DMS 273 (cell line): ENCODE results near the gene COBL.
A peak's percentile ranks its signal among the peaks of the same experiment; 100 is the strongest.

Experiments
- DNase-seq: peaks from one replicate; lab custom pipeline; 2025; ENCODE audit not compliant: unreplicated experiment; lab: John Stamatoyannopoulos, UW

COBL gene

GRCh38 chr7:51256209-51256781, 60.3 kb downstream of the COBL start:
- DNase-seq: no peak

GRCh38 chr7:51255536-51256208, 60.9 kb downstream of the COBL start:
- DNase-seq: no peak

- no peak for DNase-seq
Measured at GRCh38 chr7:51255036-51255435, 61.6 kb downstream of the COBL start.

GRCh38 chr7:51253157-51253556, 63.5 kb downstream of the COBL start:
- peak; percentile 53 for DNase-seq

- peak; percentile 14 for DNase-seq
Measured at GRCh38 chr7:51251290-51251689, 65.3 kb downstream of the COBL start.

GRCh38 chr7:51250512-51250911, 66.1 kb downstream of the COBL start:
- no peak for DNase-seq

GRCh38 chr7:51249991-51250390, 66.6 kb downstream of the COBL start:
- DNase-seq: no peak

- no peak for DNase-seq
Measured at GRCh38 chr7:51249187-51249945, 67.2 kb downstream of the COBL start.

GRCh38 chr7:51246258-51247245, 70.1 kb downstream of the COBL start:
- DNase-seq: peak; percentile 82

- DNase-seq: no peak
Measured at GRCh38 chr7:51244885-51245284, 71.7 kb downstream of the COBL start.

GRCh38 chr7:51244053-51244452, 72.6 kb downstream of the COBL start:
- no peak for DNase-seq

GRCh38 chr7:51243631-51244030, 73.0 kb downstream of the COBL start:
- DNase-seq: no peak

- DNase-seq: no peak
Measured at GRCh38 chr7:51242881-51243518, 73.6 kb downstream of the COBL start.

- DNase-seq: peak; percentile 52
Measured at GRCh38 chr7:51242007-51242691, 74.5 kb downstream of the COBL start.

- DNase-seq: peak; percentile 28
Measured at GRCh38 chr7:51240868-51241267, 75.7 kb downstream of the COBL start.

- DNase-seq: no peak
Measured at GRCh38 chr7:51239691-51240090, 76.9 kb downstream of the COBL start.

- DNase-seq: no peak
Measured at GRCh38 chr7:51238981-51239495, 77.6 kb downstream of the COBL start.

GRCh38 chr7:51237446-51238133, 79.0 kb downstream of the COBL start:
- no peak for DNase-seq

- no peak for DNase-seq
Measured at GRCh38 chr7:51236470-51237132, 80.0 kb downstream of the COBL start.
